ENCODE data around the gene BMP2K.

Gene BMP2K

DNA sequence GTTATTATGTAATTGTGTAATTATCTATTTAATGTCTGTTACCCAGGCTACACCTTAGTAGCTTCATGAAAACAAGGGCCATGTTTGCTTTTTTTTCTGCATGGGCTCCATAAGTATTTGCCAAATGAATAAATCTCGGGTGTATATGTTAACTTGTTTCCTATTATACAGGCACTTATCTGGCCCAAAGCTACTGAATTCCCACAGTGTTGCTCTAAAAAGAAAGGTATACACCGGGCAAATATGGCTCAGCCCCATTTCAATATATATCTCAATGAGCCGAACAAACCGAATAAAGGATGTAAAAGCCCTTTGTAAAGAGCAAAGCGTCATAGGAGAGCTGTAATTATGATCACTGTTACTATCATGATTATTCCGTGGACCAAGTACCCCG is 162.3 kb downstream of the BMP2K start:
- DNase-seq = no peak

DNA sequence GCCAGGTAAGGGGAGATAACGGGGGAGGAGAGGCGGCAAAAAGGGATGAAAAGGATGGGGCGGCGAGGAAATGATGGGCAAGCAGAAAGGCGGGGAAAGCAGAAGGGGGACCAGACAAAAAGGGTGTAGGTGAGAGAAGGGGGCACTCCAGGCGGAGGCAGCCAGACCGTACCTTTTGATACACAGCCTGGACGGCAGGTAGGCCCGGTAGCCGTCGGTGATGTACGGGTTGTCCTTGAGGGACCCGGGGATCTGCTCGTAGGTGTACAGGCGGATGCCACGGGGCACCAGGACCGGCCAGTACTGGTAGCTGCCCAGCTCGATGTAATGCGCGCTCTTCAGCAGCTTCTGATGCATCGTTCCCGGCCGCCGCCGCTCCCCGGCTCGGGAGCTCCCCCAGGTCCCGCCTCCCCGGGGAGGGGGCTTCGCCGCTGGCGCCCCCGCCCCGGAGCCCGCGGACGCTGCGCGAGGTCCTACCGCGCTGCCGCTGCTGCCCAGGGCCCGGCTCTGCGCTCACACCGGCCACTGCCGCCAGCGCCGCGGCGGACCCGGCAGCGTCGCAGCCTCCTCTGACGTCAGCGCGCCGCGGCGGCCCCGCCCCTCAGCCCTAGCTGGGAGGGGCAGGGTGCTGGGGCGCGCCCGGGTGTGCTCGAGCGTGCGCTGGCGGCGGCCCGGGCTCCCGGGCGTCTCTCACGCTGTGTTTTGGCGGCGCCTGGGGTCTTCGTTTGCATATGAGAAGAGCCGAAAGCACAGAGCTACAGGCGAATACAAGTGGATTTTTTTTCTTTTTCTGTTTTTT is 162.9 kb downstream of the BMP2K start, which contains the start of gene PAQR3:
Gene PAQR3 (minus strand): TSS at position 571 of the 799 bp plus-strand sequence. CDS start 214 bp downstream, at position 357.
- peak; percentile 79 for DNase-seq

DNA sequence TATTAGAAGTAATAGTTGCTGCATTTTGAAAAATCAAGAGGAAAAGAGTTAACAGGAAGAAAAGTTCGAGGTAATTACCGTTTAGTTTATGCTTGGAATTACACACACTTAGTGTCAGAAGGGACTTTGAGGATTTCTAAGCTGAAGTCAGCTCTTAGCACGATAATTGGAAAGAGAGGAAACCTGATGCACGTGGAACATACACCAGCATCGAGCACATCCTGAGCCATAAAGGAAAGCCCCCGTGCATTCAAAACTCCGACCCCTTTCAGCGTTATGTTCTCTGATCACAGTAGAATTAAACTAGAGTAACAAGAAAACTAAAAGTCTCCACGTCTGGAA is 163.5 kb downstream of the BMP2K start:
- no peak for DNase-seq

GRCh38 chr4:78940752-78941151 is 164.6 kb downstream of the BMP2K start:
- DNase-seq = no peak

DNA sequence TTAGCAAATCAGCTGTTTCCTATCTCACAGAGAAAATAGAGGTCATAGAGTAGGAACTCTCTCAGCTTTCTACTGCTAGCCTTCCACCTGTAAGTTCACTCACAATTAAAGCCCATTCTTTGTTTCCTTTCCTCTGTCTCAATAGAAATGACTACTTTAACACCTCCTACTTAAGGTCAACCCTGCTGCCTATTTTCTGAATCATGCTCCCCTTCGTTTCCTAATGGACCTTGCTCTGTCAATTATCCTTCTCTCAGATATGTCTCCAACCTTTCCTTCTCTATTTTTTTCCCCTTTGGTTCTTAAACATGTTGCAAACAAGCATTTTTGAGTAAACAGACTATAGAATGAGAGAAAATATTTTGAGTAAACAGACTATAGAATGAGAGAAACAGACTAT is 168.2 kb downstream of the BMP2K start:
- no peak for DNase-seq

GRCh38 chr4:78945651-78946179 is 169.6 kb downstream of the BMP2K start:
- DNase-seq = no peak

DNA sequence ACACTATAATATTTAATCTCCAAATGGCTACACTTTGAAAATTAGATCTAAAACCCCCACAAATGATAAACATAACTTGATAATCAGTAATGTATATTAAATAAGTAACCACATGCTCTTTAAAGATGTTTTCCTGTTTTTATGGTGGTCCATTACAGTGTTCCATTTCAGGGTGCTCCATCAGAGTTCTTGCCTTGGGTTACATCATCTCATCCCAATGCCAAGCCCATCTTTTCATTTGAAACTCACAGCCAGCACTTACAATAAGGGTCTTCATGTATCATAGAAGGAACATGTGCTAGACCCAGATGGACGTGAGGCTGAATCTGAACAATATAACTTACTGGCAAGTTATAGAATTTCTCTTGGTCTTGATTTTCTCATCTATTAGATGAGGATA is 173.6 kb downstream of the BMP2K start:
- no peak for DNase-seq

DNA sequence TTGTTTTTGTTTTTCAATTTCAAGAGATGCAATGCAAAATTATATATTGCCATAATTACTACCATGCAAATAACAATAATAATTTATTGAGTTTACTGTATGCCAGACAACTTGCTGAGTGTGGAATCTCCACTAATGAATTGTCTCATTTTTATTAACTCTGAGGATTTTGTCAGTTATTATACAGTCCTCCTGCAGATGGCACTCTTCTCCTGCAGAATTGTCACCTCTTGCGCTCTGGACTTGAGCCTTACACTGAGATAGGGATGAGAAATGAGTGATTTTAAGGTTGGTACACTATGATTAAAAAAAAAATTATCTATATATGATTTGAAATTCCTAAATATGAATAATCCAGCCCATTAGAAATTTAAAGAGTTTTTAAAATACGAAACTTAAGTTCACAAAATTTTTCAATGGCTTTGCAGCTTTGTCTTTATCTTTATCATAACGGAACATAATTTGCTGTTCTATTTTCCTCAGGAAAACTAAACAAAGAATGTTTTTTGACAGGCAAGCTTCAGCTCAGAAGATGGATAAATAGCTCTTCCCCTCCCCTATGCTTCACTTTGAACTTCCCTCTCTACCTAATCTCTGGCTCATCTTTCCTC is 175.8 kb downstream of the BMP2K start:
- no peak for DNase-seq

GRCh38 chr4:78953231-78953630 is 177.1 kb downstream of the BMP2K start:
- DNase-seq = no peak

- no peak for DNase-seq
Observed at GRCh38 chr4:78953769-78954666, 177.9 kb downstream of the BMP2K start.

- DNase-seq = no peak
Observed at GRCh38 chr4:78956975-78957374, 180.8 kb downstream of the BMP2K start.

- DNase-seq = no peak
Observed at GRCh38 chr4:78960926-78961325, 184.8 kb downstream of the BMP2K start.

Measured in stimulated activated CD4-positive, alpha-beta T cell treated with anti-CD3 and anti-CD28 coated beads, Interleukin-1b, Interleukin-23, amount 100 ng/mL, for 48 hours (primary cell).